Fibroblast of lung (primary cell): ENCODE data around the gene REV1. TPM values are rescaled to one million over a fixed set of nuclear protein-coding genes. Genes with fewer than 3 reads are reported as not detected.

Source experiments
- DNase-seq, 2 donors: peaks; one replicate each; pipeline versions ENCODE4 v3.0.0 to v3.0.0-alpha.2; 2010; ENCODE audit warnings: low read depth in 2 of 2
- H2AFZ ChIP-seq: 2 replicates; pipeline ENCODE4 v1.5.1; 2012; ENCODE audit warnings: low read length, control low read depth, inconsistent platforms
- H3K27ac ChIP-seq: 2 replicates; pipeline ENCODE4 v1.5.1; 2011; ENCODE audit warnings: low read length, control low read depth; ENCODE audit not compliant: insufficient read depth
- H3K27me3 ChIP-seq: 2 replicates; pipeline ENCODE4 v1.5.1; 2011; ENCODE audit warnings: mild to moderate bottlenecking, low read length; ENCODE audit not compliant: control insufficient read depth, insufficient read depth
- H3K36me3 ChIP-seq: 2 replicates; pipeline ENCODE4 v1.5.1; 2011; ENCODE audit warnings: low read length; ENCODE audit not compliant: control insufficient read depth, insufficient read depth
- H3K4me1 ChIP-seq: 2 replicates; pipeline ENCODE4 v1.5.1; 2011; ENCODE audit warnings: low read length; ENCODE audit not compliant: control insufficient read depth, insufficient read depth; ENCODE audit errors: extremely low read depth
- H3K4me2 ChIP-seq: 2 replicates; pipeline ENCODE4 v1.5.1; 2011; ENCODE audit warnings: low read length, control low read depth; ENCODE audit not compliant: insufficient read depth; ENCODE audit errors: extremely low read depth
- H3K4me3 ChIP-seq, 4 experiments: fragments of 200-600 bp in 1 of 4; sonication (generic) in 1 of 4; replicated peaks in 1 of 4; 2 replicates each; pipeline ENCODE4 v1.5.1; 2011 to 2016; ENCODE audit warnings: low read length in 4 of 4, low read depth in 3 of 4, mild to moderate bottlenecking in 3 of 4, control low read depth in 2 of 4, inconsistent platforms in 1 of 4, mixed read lengths in 1 of 4; ENCODE audit not compliant: insufficient read depth in 1 of 4; ENCODE audit errors: control extremely low read depth in 1 of 4
- H3K79me2 ChIP-seq: 2 replicates; pipeline ENCODE4 v1.5.1; 2012; ENCODE audit warnings: mild to moderate bottlenecking, low read length, inconsistent platforms; ENCODE audit not compliant: control insufficient read depth, insufficient read depth
- H3K9ac ChIP-seq: 2 replicates; pipeline ENCODE4 v1.5.1; 2011; ENCODE audit warnings: mild to moderate bottlenecking, low read length, control low read depth; ENCODE audit not compliant: insufficient read depth
- H3K9me3 ChIP-seq: 2 replicates; pipeline ENCODE4 v1.5.1; 2012; ENCODE audit warnings: low read depth, low read length; ENCODE audit not compliant: control insufficient read depth, insufficient read depth
- H4K20me1 ChIP-seq: 2 replicates; pipeline ENCODE4 v1.5.1; 2011; ENCODE audit warnings: low read length; ENCODE audit not compliant: control insufficient read depth, insufficient read depth; ENCODE audit errors: extremely low read depth
- CTCF ChIP-seq, 2 donors: IDR thresholded peaks in 1 of 2; conservative IDR thresholded peaks in 1 of 2; 1 replicate in 1 of 2; 2 replicates in 1 of 2; pipeline ENCODE4 v1.5.1; 2011 to 2012; ENCODE audit warnings: low read length in 2 of 2, control low read depth in 1 of 2, inconsistent platforms in 1 of 2, low read depth in 1 of 2, mild to moderate bottlenecking in 1 of 2
- EZH2 ChIP-seq: IDR thresholded peaks from 2 replicates; pipeline ENCODE4 v1.5.1; 2012; ENCODE audit warnings: low read length, control low read depth, mild to moderate bottlenecking; ENCODE audit errors: missing control alignments
- polyA plus RNA-seq, 2 donors: library from polyadenylated mRNA; depleted of rRNA in 1 of 2; stranded (reverse) in 1 of 2; unstranded in 1 of 2; fragments of >200 nt; gene quantifications; 2 replicates each; pipeline ENCODE4 v1.2.1, GENCODE V29; 2011 to 2012; ENCODE audit warnings: missing spikeins in 1 of 2
- total RNA-seq: library from RNA; depleted of rRNA; stranded (reverse); fragments of >200 nt; gene quantifications from 2 replicates; pipeline ENCODE4 v1.2.1, GENCODE V29; 2014

The REV1 gene
- total and polyA plus RNA-seq, 2 donors (not counting 1 experiment from before 2014, with no cell fraction given) = 19.3 to 39.3 TPM

- TF ChIP-seq CTCF (conservative IDR thresholded peaks at IDR 0.05 in 1 of 2, IDR thresholded peaks at IDR 0.05 in 1 of 2; ENCODE audit: low read depth in 1 of 2, low read length in 2 of 2) = no peak
- no peak for TF ChIP-seq EZH2
- H4K20me1 ChIP-seq = no peaks in the 10 kb centered on the region
Measured at GRCh38 chr2:99484205-99484604, 5.6 kb downstream of the REV1 start.

GRCh38 chr2:99481941-99482340 lies 7.9 kb downstream of the REV1 start:
- H3K27ac ChIP-seq = no peak overlapping the region
- H3K9me3 ChIP-seq = no peaks in the 10 kb centered on the region
- H4K20me1 ChIP-seq = no peaks in the 10 kb centered on the region
- H3K4me1 ChIP-seq = no peaks in the 10 kb centered on the region
- no peak overlapping the region for H3K4me2 ChIP-seq
- H2AFZ ChIP-seq = no peak overlapping the region
- no peak overlapping the region for H3K9ac ChIP-seq
- H3K27me3 ChIP-seq = no peaks in the 10 kb centered on the region
- no peaks in the 10 kb centered on the region for H3K36me3 ChIP-seq
- TF ChIP-seq EZH2 (no peak), CTCF (conservative IDR thresholded peaks at IDR 0.05 in 1 of 2, IDR thresholded peaks at IDR 0.05 in 1 of 2; ENCODE audit: low read depth in 1 of 2, low read length in 2 of 2) (no peak)
- H3K4me3 ChIP-seq = no peak overlapping the region
- peaks cover 88% of the 10 kb centered on the region for H3K79me2 ChIP-seq
- DNase-seq = peak in 1 of 2 donors; percentile 24

More at GRCh38 chr2:99484205-99484604, 5.6 kb downstream of the REV1 start:
- H3K27ac ChIP-seq = no peak overlapping the region
- H3K79me2 ChIP-seq = peaks cover 90% of the 10 kb centered on the region
- no peaks in the 10 kb centered on the region for H3K9me3 ChIP-seq
- no peak overlapping the region for H3K4me3 ChIP-seq
- H3K9ac ChIP-seq = no peak overlapping the region
- peaks cover 3% of the 10 kb centered on the region for H3K4me1 ChIP-seq
- H2AFZ ChIP-seq = no peak overlapping the region
- H3K27me3 ChIP-seq = no peaks in the 10 kb centered on the region
- H3K36me3 ChIP-seq = no peaks in the 10 kb centered on the region
- H3K4me2 ChIP-seq = no peak overlapping the region
- no peak for DNase-seq

GRCh38 chr2:99481527-99481926 lies 8.3 kb downstream of the REV1 start:
- Histone ChIP-seq H3K4me1 (no peaks in the 10 kb centered on the region), H3K9ac (no peak overlapping the region), H2AFZ (no peak overlapping the region), H3K27ac (no peak overlapping the region), H3K4me2 (no peak overlapping the region), H3K9me3 (no peaks in the 10 kb centered on the region), H4K20me1 (no peaks in the 10 kb centered on the region), H3K27me3 (no peaks in the 10 kb centered on the region), H3K4me3 (no peak overlapping the region), H3K79me2 (peaks cover 88% of the 10 kb centered on the region), H3K36me3 (no peaks in the 10 kb centered on the region)
- no peak for TF ChIP-seq CTCF (conservative IDR thresholded peaks at IDR 0.05 in 1 of 2, IDR thresholded peaks at IDR 0.05 in 1 of 2; ENCODE audit: low read depth in 1 of 2, low read length in 2 of 2)
- no peak for TF ChIP-seq EZH2
- DNase-seq = no peak
